OCI-LY7 (cell line): ENCODE measurements around the gene CFDP1. TPM values are rescaled to one million over a fixed set of nuclear protein-coding genes. Genes with fewer than 3 reads are reported as not detected.

Experiments
- BruUV-seq: library from RNA; stranded (reverse); fragments of 400-500 nt; replicated peaks from 2 replicates; lab custom pipeline; 2021; lab: Mats Ljungman, UMichigan
- CTCF ChIA-PET: fragments of 300-600 bp; sonication (Branson Sonifier 250); formaldehyde crosslinking; loops from one replicate; lab custom pipeline; 2022; ENCODE audit warnings: antibody characterized with exemption; ENCODE audit not compliant: unreplicated experiment; lab: Charles Lee
- POLR2A ChIA-PET: fragments of 300-600 bp; sonication (Branson Sonifier 250); formaldehyde crosslinking; loops from one replicate; lab custom pipeline; 2022; ENCODE audit warnings: antibody characterized with exemption; lab: Charles Lee
- DNase-seq: peaks from one replicate; pipeline ENCODE4 v3.0.0-alpha.2; 2015; ENCODE audit warnings: low spot score
- H2AFZ ChIP-seq: fragments of 200-600 bp; sonication (generic), shearing (Covaris generic); 2 replicates; pipeline ENCODE4 v1.6.1; 2014; ENCODE audit warnings: mild to moderate bottlenecking, antibody characterized with exemption, low read length, moderate library complexity
- H3K27ac ChIP-seq: fragments of 200-600 bp; sonication (generic); 2 replicates; pipeline ENCODE4 v1.5.1; 2014; ENCODE audit warnings: mixed run types, low read depth, mild to moderate bottlenecking, moderate library complexity, low read length, inconsistent platforms; ENCODE audit not compliant: poor library complexity, severe bottlenecking
- H3K36me3 ChIP-seq: fragments of 200-600 bp; sonication (generic); 2 replicates; pipeline ENCODE4 v1.6.1; 2014; ENCODE audit warnings: mild to moderate bottlenecking, antibody characterized with exemption, low read length, moderate library complexity, mixed read lengths; ENCODE audit not compliant: insufficient read depth
- H3K4me1 ChIP-seq: fragments of 200-600 bp; sonication (generic); 2 replicates; pipeline ENCODE4 v1.5.1; 2014; ENCODE audit warnings: mild to moderate bottlenecking, low read length; ENCODE audit not compliant: insufficient read depth, poor library complexity, severe bottlenecking
- H3K4me2 ChIP-seq: fragments of 200-600 bp; sonication (generic); 2 replicates; pipeline ENCODE4 v1.6.1; 2014; ENCODE audit warnings: mild to moderate bottlenecking, low read length
- H3K4me3 ChIP-seq: fragments of 200-600 bp; sonication (generic); 2 replicates; pipeline ENCODE4 v1.5.1; 2014; ENCODE audit warnings: mild to moderate bottlenecking, low read depth, low read length; ENCODE audit not compliant: poor library complexity, severe bottlenecking
- H3K79me2 ChIP-seq: fragments of 200-600 bp; sonication (generic); 2 replicates; pipeline ENCODE4 v1.6.1; 2016; ENCODE audit warnings: low read depth, mild to moderate bottlenecking, low read length, moderate library complexity, mixed read lengths; ENCODE audit not compliant: insufficient read depth
- H3K9me2 ChIP-seq: fragments of 200-600 bp; sonication (generic); 2 replicates; pipeline ENCODE4 v1.6.1; 2016; ENCODE audit warnings: mild to moderate bottlenecking, low read length, mixed read lengths; ENCODE audit not compliant: insufficient read depth
- H3K9me3 ChIP-seq: fragments of 200-600 bp; sonication (generic); 2 replicates; pipeline ENCODE4 v1.6.1; 2014; ENCODE audit warnings: mild to moderate bottlenecking, mixed run types, low read length, mixed read lengths
- H4K20me1 ChIP-seq: fragments of 200-600 bp; sonication (generic); 2 replicates; pipeline ENCODE4 v1.6.1; 2014; ENCODE audit warnings: mild to moderate bottlenecking, antibody characterized with exemption, low read length, moderate library complexity, mixed read lengths; ENCODE audit not compliant: insufficient read depth
- EZH2phosphoT487 ChIP-seq: fragments of 200-600 bp; sonication (generic); IDR thresholded peaks from 2 replicates; pipeline ENCODE4 v1.6.1; 2018; ENCODE audit warnings: low read depth, borderline replicate concordance, mild to moderate bottlenecking, mixed run types, antibody characterized with exemption, low read length, moderate library complexity, mixed read lengths
- intact Hi-C: fragments of 100-400 bp; cut with micrococcal nuclease; formaldehyde crosslinking; loops from one replicate; pipeline ENCODE4 v1.10.0; 2022; ENCODE audit not compliant: unreplicated experiment
- total RNA-seq, 2 experiments: library from RNA; depleted of rRNA in 1 of 2; stranded (reverse); fragments of >200 nt in 1 of 2; shearing (Covaris generic) in 1 of 2; gene quantifications; 2 replicates each; pipeline ENCODE4 v1.2.3, GENCODE V29; 2014 to 2022
- TF ChIP-seq, protein P1 (sequence below): fragments of 200-600 bp; sonication (generic); conservative IDR thresholded peaks from 2 replicates; pipeline ENCODE4 v1.5.1; 2014; ENCODE audit warnings: mild to moderate bottlenecking, antibody characterized with exemption, low read length, moderate library complexity, mixed read lengths

The CFDP1 gene
- total RNA-seq, 2 experiments from 2014 or later = 30.0 to 57.6 TPM

- Histone ChIP-seq H4K20me1 (peaks cover 14% of the 10 kb centered on the region; the same call in 1 of the 2 replicates), H3K79me2 (peaks cover 75% of the 10 kb centered on the region), H3K4me3 (no peak overlapping the region), H3K27ac (no peak overlapping the region), H3K4me1 (peaks cover 54% of the 10 kb centered on the region), H3K4me2 (no peak overlapping the region), H2AFZ (no peak overlapping the region), H3K36me3 (peaks cover 15% of the 10 kb centered on the region; the same call in 1 of the 2 replicates), H3K9me2 (no peaks in the 10 kb centered on the region), H3K9me3 (no peaks in the 10 kb centered on the region)
- TF ChIP-seq, protein P1, sequence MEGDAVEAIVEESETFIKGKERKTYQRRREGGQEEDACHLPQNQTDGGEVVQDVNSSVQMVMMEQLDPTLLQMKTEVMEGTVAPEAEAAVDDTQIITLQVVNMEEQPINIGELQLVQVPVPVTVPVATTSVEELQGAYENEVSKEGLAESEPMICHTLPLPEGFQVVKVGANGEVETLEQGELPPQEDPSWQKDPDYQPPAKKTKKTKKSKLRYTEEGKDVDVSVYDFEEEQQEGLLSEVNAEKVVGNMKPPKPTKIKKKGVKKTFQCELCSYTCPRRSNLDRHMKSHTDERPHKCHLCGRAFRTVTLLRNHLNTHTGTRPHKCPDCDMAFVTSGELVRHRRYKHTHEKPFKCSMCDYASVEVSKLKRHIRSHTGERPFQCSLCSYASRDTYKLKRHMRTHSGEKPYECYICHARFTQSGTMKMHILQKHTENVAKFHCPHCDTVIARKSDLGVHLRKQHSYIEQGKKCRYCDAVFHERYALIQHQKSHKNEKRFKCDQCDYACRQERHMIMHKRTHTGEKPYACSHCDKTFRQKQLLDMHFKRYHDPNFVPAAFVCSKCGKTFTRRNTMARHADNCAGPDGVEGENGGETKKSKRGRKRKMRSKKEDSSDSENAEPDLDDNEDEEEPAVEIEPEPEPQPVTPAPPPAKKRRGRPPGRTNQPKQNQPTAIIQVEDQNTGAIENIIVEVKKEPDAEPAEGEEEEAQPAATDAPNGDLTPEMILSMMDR = no peak
- no peak for TF ChIP-seq EZH2phosphoT487
- intact Hi-C loops = no loop called here
- DNase-seq = no peak
- ChIA-PET POLR2A (interaction anchor here (0.6 to 0.9 kb wide), 4 partner anchors 9 to 921 kb away, joined by 3 to 4 read pairs (median 3); no protein-coding TSS in a partner anchor), CTCF (no interaction called here)
- BruUV-seq = no TSS peak
These were observed 16.3 kb downstream of the CFDP1 start for GRCh38 chr16:75416904-75417565.

DNA sequence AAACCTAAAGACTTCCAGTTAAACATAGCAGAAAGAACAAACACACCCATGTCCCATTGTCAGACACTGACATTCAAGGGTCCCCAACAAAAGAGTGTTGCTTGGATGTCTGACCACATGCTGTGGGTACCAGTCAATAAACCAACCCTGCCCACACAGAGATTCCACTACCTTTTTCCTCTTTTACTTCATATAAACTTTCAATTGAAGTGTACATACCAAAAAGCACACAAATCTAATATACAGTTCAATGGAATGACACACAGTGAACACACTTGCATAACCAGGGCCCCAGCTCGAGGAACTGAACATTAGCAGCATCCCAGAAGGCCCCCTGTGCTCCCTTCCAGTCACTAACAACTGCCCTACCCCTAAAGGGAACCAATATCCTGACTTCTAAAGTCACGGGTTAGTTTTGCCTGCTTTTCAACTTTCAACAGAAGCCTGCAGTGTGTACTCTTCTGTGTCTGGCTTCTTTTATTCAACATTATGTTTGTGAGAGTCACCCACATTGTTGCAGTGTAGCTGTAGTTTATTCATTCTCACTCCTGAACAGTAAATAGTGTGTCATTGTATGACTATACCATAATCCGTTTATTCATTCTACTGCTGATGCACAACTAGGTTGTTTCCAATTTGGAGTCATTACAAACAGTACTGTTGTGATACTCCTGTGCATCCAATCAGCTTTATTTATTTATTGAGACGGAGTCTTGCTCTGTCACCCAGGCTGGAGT, 18.0 kb downstream of the CFDP1 start:
- ChIA-PET POLR2A (interaction anchor here (1.0 kb wide), 1 partner anchor 12 kb away, joined by 3 read pairs; no protein-coding TSS in a partner anchor), CTCF (interaction anchor here (0.5 kb wide), 1 partner anchor 11 kb away, joined by 3 read pairs; no protein-coding TSS in a partner anchor)
- Histone ChIP-seq H3K4me1 (peaks cover 43% of the 10 kb centered on the region), H3K4me3 (no peak overlapping the region), H3K9me2 (no peaks in the 10 kb centered on the region), H3K79me2 (peaks cover 58% of the 10 kb centered on the region), H3K27ac (no peak overlapping the region), H3K36me3 (peaks cover 28% of the 10 kb centered on the region), H2AFZ (no peak overlapping the region), H3K9me3 (no peaks in the 10 kb centered on the region), H3K4me2 (no peak overlapping the region), H4K20me1 (peaks cover 14% of the 10 kb centered on the region; the same call in 1 of the 2 replicates)
- DNase-seq = no peak
- no TSS peak for BruUV-seq
- intact Hi-C loops = no loop called here
- TF ChIP-seq, protein P1 = no peak
- no peak for TF ChIP-seq EZH2phosphoT487
